K562 (cell line): Measurements from ENCODE around the gene C4orf50.

Experiments
- ATF1 ChIP-seq, 2 experiments: fragments of 450-650 bp in 1 of 2; IDR thresholded peaks; 2 replicates each; pipeline ENCODE4 v1.6.1; 2016; ENCODE audit warnings: missing compliant biosample characterization in 1 of 2, missing genetic modification characterization in 1 of 2
- BCLAF1 ChIP-seq, 2 experiments: fragments of 450-650 bp in 1 of 2; IDR thresholded peaks; 2 replicates each; pipeline ENCODE4 v1.6.1; 2011 to 2017; ENCODE audit warnings: low read depth in 2 of 2, antibody characterized with exemption in 1 of 2, borderline replicate concordance in 1 of 2, low read length in 1 of 2, mild to moderate bottlenecking in 1 of 2, mixed read lengths in 1 of 2; ENCODE audit not compliant: control insufficient read depth in 1 of 2
- EP400 ChIP-seq: fragments of 450-650 bp; IDR thresholded peaks from 2 replicates; pipeline ENCODE4 v1.6.1; 2017; ENCODE audit warnings: antibody characterized with exemption, mild to moderate bottlenecking, moderate library complexity
- MITF ChIP-seq: IDR thresholded peaks from 2 replicates; pipeline ENCODE4 v1.6.1; 2014; ENCODE audit warnings: antibody characterized with exemption

- no peak for TF ChIP-seq ATF1 (CRISPR knock-in tag; IDR thresholded peaks at IDR 0.05)
- no peak for TF ChIP-seq ATF1 (tag; IDR thresholded peaks at IDR 0.05)
- TF ChIP-seq EP400: no peak
- TF ChIP-seq BCLAF1 (IDR thresholded peaks at IDR 0.05; ENCODE audit: borderline replicate concordance in 1 of 2, control insufficient read depth in 1 of 2, low read depth in 2 of 2, low read length in 1 of 2): no peak
- TF ChIP-seq MITF: no peak
Observed at GRCh38 chr4:5999830-6000365, 18.3 kb downstream of the C4orf50 start.
